Natural killer cell treated with Interleukin-12 subunit alpha and Interleukin-12 subunit beta and Interleukin-15 and Interleukin-18, amount 100 ng/mL, for 72 hours (primary cell): Measurements from ENCODE around the gene P3H3. TPM values are rescaled to one million over a fixed set of nuclear protein-coding genes. Genes with fewer than 3 reads are reported as not detected.
"Not testable (repeated sequence)": the region's sequence is repeated elsewhere in the genome, so short reads cannot be mapped to it uniquely, and the experiment has no call there.

ENCODE experiments used
- ATAC-seq, 2 donors: fragments of 150-1000 bp; cut with Tn5 transposase in 1 of 2; sonication (Bioruptor Pico), chemical (Tn5 transposase) in 1 of 2; 2 replicates each; pipeline ENCODE4 v1.10.0; 2021
- DNase-seq: peaks from one replicate; pipeline ENCODE4 v3.0.0; 2022; ENCODE audit warnings: low spot score
- H3K27ac Mint-ChIP-seq, 2 donors: 1 replicate in 1 of 2; 2 replicates in 1 of 2; pipeline ENCODE4 v1.8.0; 2022; ENCODE audit warnings: mixed read lengths in 2 of 2, mild to moderate bottlenecking in 1 of 2, moderate library complexity in 1 of 2
- H3K27me3 Mint-ChIP-seq, 2 donors: 1 replicate in 1 of 2; 2 replicates in 1 of 2; pipeline ENCODE4 v1.8.0; 2022; ENCODE audit warnings: mixed read lengths in 2 of 2
- H3K36me3 Mint-ChIP-seq: one replicate; pipeline ENCODE4 v1.8.0; 2022; ENCODE audit warnings: mixed read lengths
- H3K4me1 Mint-ChIP-seq, 2 donors: 1 replicate in 1 of 2; 2 replicates in 1 of 2; pipeline ENCODE4 v1.8.0; 2022; ENCODE audit warnings: low read depth in 2 of 2, mixed read lengths in 2 of 2, mild to moderate bottlenecking in 1 of 2
- H3K4me3 Mint-ChIP-seq: one replicate; pipeline ENCODE4 v1.8.0; 2022; ENCODE audit warnings: mixed read lengths
- H3K9me3 Mint-ChIP-seq: 2 replicates; pipeline ENCODE4 v1.8.0; 2022; ENCODE audit warnings: mixed read lengths
- total RNA-seq, 2 donors: library from RNA; stranded (reverse); gene quantifications; one replicate each; pipeline ENCODE4 v1.2.3, GENCODE V29; 2022

The P3H3 gene
- total RNA-seq, 2 donors from 2014 or later = 1.3 TPM; not detected in 1

DNA sequence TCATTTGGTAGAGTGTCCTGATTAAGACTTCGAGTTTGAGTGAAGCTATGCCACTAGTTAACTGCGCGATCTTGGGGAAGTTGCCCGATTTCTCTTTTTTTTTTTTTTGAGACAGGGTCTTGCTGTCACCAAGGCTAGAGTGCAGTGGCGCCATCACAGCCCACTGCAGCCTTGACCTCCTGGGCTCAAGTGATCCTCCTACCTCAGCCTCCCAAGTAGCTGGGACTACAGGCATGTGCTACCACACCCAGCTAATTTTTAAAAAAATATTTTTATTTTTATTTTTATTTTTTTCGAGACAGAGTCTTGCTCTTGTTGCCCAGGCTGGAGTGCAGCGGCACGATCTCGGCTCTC lies 45.8 kb downstream of the P3H3 start:
- peaks cover 44 to 50% of the 10 kb centered on the region in 2 donors for H3K4me1 Mint-ChIP-seq
- not testable (repeated sequence) for H3K9me3 Mint-ChIP-seq, ATAC-seq, H3K27me3 Mint-ChIP-seq
- peaks cover 12% of the 10 kb centered on the region for H3K36me3 Mint-ChIP-seq
- peak; percentile 8 for DNase-seq
- peak overlapping the region; percentile 94 for H3K4me3 Mint-ChIP-seq
- peak overlapping the region; percentile 84 to 93 for H3K27ac Mint-ChIP-seq

- not testable (repeated sequence) for H3K9me3 Mint-ChIP-seq, H3K27ac Mint-ChIP-seq, DNase-seq, H3K4me1 Mint-ChIP-seq, H3K4me3 Mint-ChIP-seq, H3K27me3 Mint-ChIP-seq, ATAC-seq
- peaks cover 11% of the 10 kb centered on the region for H3K36me3 Mint-ChIP-seq
These were observed 51.6 kb downstream of the P3H3 start for GRCh38 chr12:6879824-6880223.

DNA sequence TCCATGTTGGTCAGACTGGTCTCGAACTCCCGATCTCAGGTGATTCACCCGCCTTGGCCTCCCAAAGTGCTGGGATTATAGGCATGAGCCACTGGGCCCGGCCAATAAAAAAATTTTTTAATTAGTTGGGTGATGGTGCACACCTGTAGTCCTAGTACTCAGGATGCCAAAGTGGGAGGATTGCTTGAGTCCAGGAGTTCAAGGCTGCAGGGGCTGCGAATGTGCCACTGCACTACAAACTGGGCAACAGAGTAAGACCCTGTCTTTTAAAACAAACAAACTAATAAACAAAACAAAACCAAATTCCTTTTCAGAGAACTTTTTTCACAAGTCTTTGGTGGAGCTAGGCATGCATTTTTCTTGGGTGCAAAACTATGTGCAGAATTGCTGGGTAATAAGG lies 55.0 kb downstream of the P3H3 start:
- no peaks in the 10 kb centered on the region for H3K27me3 Mint-ChIP-seq
- no peak overlapping the region for H3K27ac Mint-ChIP-seq
- ATAC-seq (no peak), DNase-seq (no peak)
- H3K4me3 Mint-ChIP-seq = no peak overlapping the region
- H3K36me3 Mint-ChIP-seq = peaks cover 8% of the 10 kb centered on the region
- H3K9me3 Mint-ChIP-seq = no peaks in the 10 kb centered on the region
- H3K4me1 Mint-ChIP-seq = no peaks in the 10 kb centered on the region

GRCh38 chr12:6883683-6884082 lies 55.5 kb downstream of the P3H3 start:
- Mint-ChIP-seq H3K27me3 (no peaks in the 10 kb centered on the region), H3K4me1 (no peaks in the 10 kb centered on the region), H3K4me3 (no peak overlapping the region), H3K9me3 (no peaks in the 10 kb centered on the region), H3K36me3 (peaks cover 8% of the 10 kb centered on the region), H3K27ac (no peak overlapping the region)
- DNase-seq (peak; percentile 41), ATAC-seq (peak in 1 of 2 donors; percentile 43)

DNA sequence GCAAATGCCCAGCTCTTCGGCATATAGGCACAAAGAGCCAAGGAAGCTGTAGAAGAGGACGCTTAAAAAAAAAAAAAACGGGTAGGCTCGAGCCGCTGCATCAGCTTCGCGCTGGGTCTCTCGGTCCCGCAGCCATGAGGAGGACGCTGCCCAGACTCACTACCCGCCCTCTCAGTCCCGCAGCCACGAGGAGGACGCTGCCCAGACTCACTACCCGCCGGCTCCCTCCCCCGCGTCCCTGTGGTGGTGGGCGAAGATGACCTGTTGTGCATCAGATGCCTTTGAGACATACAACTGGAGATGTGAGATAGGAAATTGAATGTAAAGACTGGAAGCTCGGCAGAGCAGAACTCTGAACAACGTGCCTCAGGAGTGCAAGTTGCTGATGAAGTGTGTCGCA lies 56.3 kb downstream of the P3H3 start:
- Mint-ChIP-seq H3K4me3 (no peak overlapping the region), H3K36me3 (peaks cover 8% of the 10 kb centered on the region), H3K4me1 (no peaks in the 10 kb centered on the region), H3K27ac (no peak overlapping the region), H3K9me3 (no peaks in the 10 kb centered on the region), H3K27me3 (no peaks in the 10 kb centered on the region)
- ATAC-seq (no peak), DNase-seq (no peak)

GRCh38 chr12:6886206-6886999 lies 58.2 kb downstream of the P3H3 start:
- H3K4me3 Mint-ChIP-seq, H3K36me3 Mint-ChIP-seq, H3K27ac Mint-ChIP-seq, DNase-seq, H3K4me1 Mint-ChIP-seq, H3K9me3 Mint-ChIP-seq, ATAC-seq, H3K27me3 Mint-ChIP-seq: not testable (repeated sequence)

DNA sequence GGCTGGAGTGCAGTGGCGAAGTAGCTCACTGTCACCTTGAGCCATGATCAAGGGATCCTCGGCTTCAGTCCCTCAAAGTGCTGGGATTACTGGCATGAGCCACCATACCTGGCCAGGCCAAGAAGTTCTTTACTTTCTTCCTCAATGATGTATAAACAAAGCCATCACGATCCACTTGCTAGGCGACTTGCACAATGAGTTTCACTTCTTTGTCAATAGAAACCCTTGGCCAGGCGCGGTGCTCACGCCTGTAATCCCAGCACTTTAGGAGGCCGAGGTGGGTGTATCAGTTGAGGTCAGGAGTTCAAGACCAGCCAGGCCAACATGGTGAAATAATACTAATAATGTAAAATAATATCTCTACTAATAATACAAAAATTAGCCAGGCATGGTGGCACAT lies 59.3 kb downstream of the P3H3 start:
- Mint-ChIP-seq H3K27ac (no peak overlapping the region), H3K4me1 (peaks cover 11 to 12% of the 10 kb centered on the region in 2 donors), H3K4me3 (no peak overlapping the region), H3K9me3 (no peaks in the 10 kb centered on the region), H3K27me3 (no peaks in the 10 kb centered on the region), H3K36me3 (peaks cover 8% of the 10 kb centered on the region)
- DNase-seq (peak; percentile 23), ATAC-seq (no peak)

GRCh38 chr12:6888360-6888759 lies 60.2 kb downstream of the P3H3 start:
- Mint-ChIP-seq H3K36me3 (peaks cover 8% of the 10 kb centered on the region), H3K27me3 (no peaks in the 10 kb centered on the region), H3K27ac (no peak overlapping the region), H3K4me3 (no peak overlapping the region), H3K9me3 (no peaks in the 10 kb centered on the region), H3K4me1 (peaks cover 11 to 12% of the 10 kb centered on the region in 2 donors)
- peak; percentile 47 for DNase-seq
- no peak for ATAC-seq

DNA sequence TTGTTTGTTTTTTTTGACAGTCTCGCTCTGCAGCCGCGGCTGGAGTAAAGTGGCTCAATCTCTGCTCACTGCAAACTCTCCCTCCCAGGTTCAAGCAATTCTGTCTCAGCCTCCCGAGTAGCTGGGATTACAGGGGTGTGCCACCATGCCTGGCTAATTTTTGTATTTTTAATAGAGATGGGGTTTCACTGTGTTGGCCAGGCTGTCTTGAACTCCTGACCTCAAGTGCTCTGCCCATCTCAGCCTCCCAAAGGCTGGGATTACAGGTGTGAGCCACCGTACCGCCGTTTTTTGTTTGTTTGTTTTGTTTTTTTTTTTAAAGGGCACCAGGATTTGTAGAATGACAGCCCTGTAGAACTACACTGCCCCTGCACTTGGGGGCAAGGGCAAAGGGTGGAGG lies 60.6 kb downstream of the P3H3 start:
- not testable (repeated sequence) for H3K27ac Mint-ChIP-seq, H3K4me3 Mint-ChIP-seq, ATAC-seq, H3K27me3 Mint-ChIP-seq, H3K9me3 Mint-ChIP-seq, H3K36me3 Mint-ChIP-seq
- peak; percentile 49 for DNase-seq
- peaks cover 11 to 12% of the 10 kb centered on the region in 2 donors for H3K4me1 Mint-ChIP-seq

Other genes with a start within 250 kb of the P3H3 start
- gene CHD4, start 221.0 kb upstream of the P3H3 start, total RNA-seq = 100 to 1,000 TPM; 239 to 352 TPM
- 10 to 100 TPM in 1 of 2 donors, 1 to 10 TPM in 1; 5.6 to 10.6 TPM for gene LPAR5, start 192.4 kb upstream of the P3H3 start, total RNA-seq
- gene ACRBP, start 181.0 kb upstream of the P3H3 start, total RNA-seq = 1 to 10 TPM in 1 of 2 donors, under 1 TPM in 1; 0.98 to 2.1 TPM
- 10 to 100 TPM; 13.0 to 16.7 TPM for gene ING4, start 165.3 kb upstream of the P3H3 start, total RNA-seq
- 10 to 100 TPM; 81.1 to 90.0 TPM for gene ZNF384, start 139.0 kb upstream of the P3H3 start, total RNA-seq
- under 1 TPM in 1 of 2 donors, not detected in 1; 0.17 TPM for gene PIANP, start 127.6 kb upstream of the P3H3 start, total RNA-seq
- gene COPS7A, start 104.4 kb upstream of the P3H3 start, total RNA-seq = 10 to 100 TPM; 49.6 to 60.6 TPM
- gene MLF2, start 75.3 kb upstream of the P3H3 start, total RNA-seq = 100 to 1,000 TPM in 1 of 2 donors, 10 to 100 TPM in 1; 98.3 to 124 TPM
- gene PTMS, start 62.0 kb upstream of the P3H3 start, total RNA-seq = 10 to 100 TPM; 50.4 to 93.8 TPM
- gene LAG3, start 55.9 kb upstream of the P3H3 start, total RNA-seq = 100 to 1,000 TPM in 1 of 2 donors, 10 to 100 TPM in 1; 78.2 to 365 TPM
- gene CD4, start 38.9 kb upstream of the P3H3 start, total RNA-seq = 1 to 10 TPM in 1 of 2 donors, under 1 TPM in 1; 0.43 to 5.4 TPM
- gene GPR162, start 6.6 kb upstream of the P3H3 start, total RNA-seq = not detected
- not detected for gene GNB3, start 12.5 kb downstream of the P3H3 start, total RNA-seq
- 100 to 1,000 TPM in 1 of 2 donors, 10 to 100 TPM in 1; 40.7 to 105 TPM for gene CDCA3, start 22.9 kb downstream of the P3H3 start, total RNA-seq
- gene USP5, start 23.7 kb downstream of the P3H3 start, total RNA-seq = 100 to 1,000 TPM in 1 of 2 donors, 10 to 100 TPM in 1; 91.7 to 105 TPM
- 1,000 to 10,000 TPM; 1,157 to 1,903 TPM for gene TPI1, start 39.1 kb downstream of the P3H3 start, total RNA-seq
- gene SPSB2, start 44.9 kb downstream of the P3H3 start, total RNA-seq = 1 to 10 TPM; 6.0 to 6.9 TPM
- gene LRRC23, start 76.4 kb downstream of the P3H3 start, total RNA-seq = 1 to 10 TPM; 3.2 to 7.1 TPM
- gene ENO2, start 86.2 kb downstream of the P3H3 start, total RNA-seq = 100 to 1,000 TPM; 151 to 158 TPM
- gene ATN1, start 99.6 kb downstream of the P3H3 start, total RNA-seq = 10 to 100 TPM; 36.5 to 62.2 TPM
- not detected for gene RNU7-1, start 115.4 kb downstream of the P3H3 start, total RNA-seq
- 100 to 1,000 TPM in 1 of 2 donors, 10 to 100 TPM in 1; 89.7 to 106 TPM for gene C12orf57, start 115.6 kb downstream of the P3H3 start, total RNA-seq
- gene PTPN6, start 122.9 kb downstream of the P3H3 start, total RNA-seq = 100 to 1,000 TPM in 1 of 2 donors, 10 to 100 TPM in 1; 71.6 to 131 TPM
- gene PHB2, start 142.3 kb downstream of the P3H3 start, total RNA-seq = 100 to 1,000 TPM; 227 to 350 TPM
- gene EMG1, start 142.5 kb downstream of the P3H3 start, total RNA-seq = 100 to 1,000 TPM in 1 of 2 donors, 10 to 100 TPM in 1; 74.9 to 141 TPM
- gene LPCAT3, start 190.1 kb downstream of the P3H3 start, total RNA-seq = 10 to 100 TPM; 25.4 to 31.9 TPM
- 1 to 10 TPM; 1.3 to 4.3 TPM for gene C1S, start 232.3 kb downstream of the P3H3 start, total RNA-seq